Astrocyte of the hippocampus (primary cell): ENCODE results near the gene ANKLE2.

Experiments
- DNase-seq: peaks from one replicate; pipeline ENCODE4 v3.0.0; 2011; ENCODE audit warnings: low read depth, low spot score

The ANKLE2 gene

GRCh38 chr12:132747395-132747794, 14.2 kb downstream of the ANKLE2 start:
- no peak for DNase-seq

GRCh38 chr12:132746613-132747012, 15.0 kb downstream of the ANKLE2 start:
- DNase-seq = no peak

DNA sequence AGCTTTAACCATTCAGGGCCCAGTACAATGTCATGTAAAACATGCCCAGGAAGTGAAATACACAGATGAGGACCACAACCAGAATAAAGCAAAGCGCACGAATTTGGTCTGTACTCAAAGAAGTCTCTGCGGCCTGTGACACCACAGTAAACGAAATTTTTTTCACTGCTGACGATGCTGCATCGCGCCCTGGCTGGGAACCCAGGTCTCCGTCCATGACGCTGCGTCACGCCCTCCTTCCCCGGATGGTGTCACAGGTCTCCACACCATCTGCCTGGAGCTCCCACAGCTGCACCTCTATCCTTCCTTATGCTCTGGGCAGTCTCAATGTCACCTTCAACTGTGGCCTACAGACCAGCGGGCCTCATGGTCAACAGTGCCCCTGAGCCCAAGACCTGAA, 17.8 kb downstream of the ANKLE2 start:
- no peak for DNase-seq

DNA sequence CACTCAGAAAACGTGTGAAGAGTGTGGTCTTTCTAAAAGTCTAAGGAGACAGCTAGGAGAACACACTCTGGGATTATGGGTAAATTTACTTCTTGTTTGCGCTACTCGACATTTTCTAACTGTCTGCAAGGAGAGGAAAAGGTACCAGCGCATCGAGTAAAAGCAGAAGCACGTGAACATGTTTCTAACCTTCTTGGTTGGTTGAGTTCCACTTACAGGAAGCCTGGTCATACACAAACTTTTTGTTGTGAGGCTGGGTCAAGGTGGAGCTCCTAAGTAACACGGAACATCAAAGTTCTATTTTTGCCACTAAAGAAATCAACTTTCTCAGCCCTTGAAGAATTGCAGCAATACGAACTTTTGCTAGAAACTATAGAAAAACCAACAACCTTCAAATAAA, 20.0 kb downstream of the ANKLE2 start:
- no peak for DNase-seq

DNA sequence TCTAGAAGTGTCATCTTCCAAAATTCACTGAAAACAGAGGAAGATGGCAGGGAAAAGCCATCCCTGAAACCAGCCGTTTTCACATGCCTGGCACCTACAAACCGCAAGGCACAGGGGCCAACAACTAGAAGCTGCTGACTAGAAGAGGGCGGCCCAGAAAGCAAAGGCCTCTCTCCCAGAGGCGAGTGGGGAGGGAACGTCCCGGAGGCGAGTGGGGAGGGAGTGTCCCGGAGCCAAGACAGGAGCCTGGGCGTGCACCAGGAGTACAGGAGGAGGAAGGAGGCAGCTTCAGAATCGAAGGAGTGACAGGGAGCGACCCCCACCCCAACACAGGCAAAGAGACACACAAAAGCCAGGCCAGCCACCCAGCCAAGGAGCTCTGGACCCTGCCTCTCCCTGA, 21.0 kb downstream of the ANKLE2 start:
- DNase-seq = no peak

GRCh38 chr12:132740313-132740646, 21.4 kb downstream of the ANKLE2 start:
- no peak for DNase-seq

DNA sequence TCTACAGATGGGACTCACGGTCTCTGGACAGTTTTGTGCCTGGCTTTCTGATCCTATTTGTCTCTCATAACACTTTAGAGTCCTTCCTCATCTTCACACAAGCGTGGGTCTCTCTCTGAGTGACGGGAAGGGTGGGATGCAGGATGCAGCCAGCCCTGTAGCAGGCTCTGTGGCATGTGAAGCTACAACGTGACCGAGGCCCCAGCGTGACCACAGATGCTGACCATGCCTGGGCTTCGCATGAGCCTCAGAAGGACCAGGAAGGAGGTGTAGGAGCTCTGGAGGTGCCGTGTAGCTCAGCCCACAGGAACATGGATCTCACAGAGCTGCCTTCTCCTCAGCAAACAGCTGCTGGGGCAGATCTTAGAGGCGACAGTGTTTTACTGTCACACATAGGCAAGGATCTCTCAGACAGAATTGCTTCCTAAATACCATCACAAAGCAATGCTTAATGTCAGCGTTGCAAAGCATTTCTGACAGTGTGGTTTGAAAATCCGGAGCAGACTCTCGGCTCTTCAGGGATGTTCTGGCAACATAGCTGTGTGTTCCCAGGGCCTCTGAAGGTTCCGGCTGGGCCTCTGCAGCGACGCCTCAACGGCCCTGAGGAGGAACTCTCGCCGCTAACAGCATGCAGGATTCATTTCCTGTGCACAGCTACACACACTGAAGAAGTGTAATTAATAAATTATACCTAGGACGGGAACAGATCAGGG, 21.9 kb downstream of the ANKLE2 start:
- DNase-seq = no peak

DNA sequence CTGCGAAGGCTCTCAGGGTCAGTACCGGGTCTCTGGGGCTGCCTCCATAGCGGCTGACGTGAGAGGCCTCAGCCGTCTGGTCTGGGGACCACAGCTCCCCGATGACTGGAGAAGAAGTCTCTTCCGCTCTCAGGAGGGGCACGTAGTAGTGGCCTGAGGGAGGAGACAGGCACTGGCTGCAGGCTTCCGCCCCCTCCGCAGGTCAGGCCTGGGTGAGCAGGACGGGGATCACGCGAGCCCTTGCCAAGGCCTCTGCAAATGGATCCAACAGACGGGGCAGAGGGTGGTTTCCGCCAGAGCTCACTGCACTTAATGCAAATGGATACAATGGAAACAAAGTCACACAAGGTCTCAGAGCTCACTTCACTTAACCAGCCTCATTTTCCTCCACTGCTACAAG, 24.7 kb downstream of the ANKLE2 start:
- DNase-seq = no peak

GRCh38 chr12:132736378-132736777, 25.3 kb downstream of the ANKLE2 start:
- DNase-seq = no peak

- no peak for DNase-seq
Observed at GRCh38 chr12:132735496-132735895, 26.1 kb downstream of the ANKLE2 start.

GRCh38 chr12:132734206-132734605, 27.4 kb downstream of the ANKLE2 start:
- no peak for DNase-seq

GRCh38 chr12:132731574-132731973, 30.1 kb downstream of the ANKLE2 start:
- no peak for DNase-seq

- no peak for DNase-seq
Observed at GRCh38 chr12:132730353-132730752, 31.3 kb downstream of the ANKLE2 start.

DNA sequence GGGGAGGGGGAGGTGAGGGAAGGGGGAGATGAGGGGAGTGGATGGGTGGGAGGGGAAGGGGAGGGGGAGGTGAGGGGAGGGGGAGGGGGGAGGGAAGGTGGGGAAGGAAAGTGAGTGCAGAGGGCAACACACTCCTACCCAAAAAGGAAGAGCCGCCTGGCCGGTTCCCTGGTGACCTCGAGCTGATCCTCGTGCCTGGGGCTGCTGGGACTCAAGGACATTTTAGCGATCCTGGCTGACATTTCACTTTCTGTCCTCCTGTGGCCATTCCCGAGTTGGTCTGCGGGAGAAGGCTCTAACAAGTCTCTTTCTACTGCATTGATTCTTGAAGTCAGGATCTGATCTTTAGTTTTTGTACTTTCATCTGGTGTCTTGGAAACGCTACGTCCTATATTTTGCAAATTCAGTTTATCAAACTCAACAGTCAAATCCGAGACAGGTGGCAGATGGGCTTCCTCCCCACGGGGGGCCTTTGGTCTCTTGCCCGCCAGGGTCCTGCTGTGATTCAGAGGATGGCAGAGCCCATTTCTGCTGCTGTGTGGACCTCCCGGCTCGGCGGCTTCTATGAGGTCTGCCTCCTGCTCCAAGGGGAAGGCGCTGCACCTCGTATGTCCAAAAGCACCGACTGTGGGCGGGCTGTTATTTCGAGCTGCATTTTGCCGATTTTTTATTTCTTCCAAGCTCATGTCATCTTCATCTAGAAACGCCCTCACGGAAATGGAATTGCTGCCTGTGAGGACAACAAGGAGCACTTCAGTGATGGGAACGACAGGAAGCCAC, 31.9 kb downstream of the ANKLE2 start:
- DNase-seq = no peak

DNA sequence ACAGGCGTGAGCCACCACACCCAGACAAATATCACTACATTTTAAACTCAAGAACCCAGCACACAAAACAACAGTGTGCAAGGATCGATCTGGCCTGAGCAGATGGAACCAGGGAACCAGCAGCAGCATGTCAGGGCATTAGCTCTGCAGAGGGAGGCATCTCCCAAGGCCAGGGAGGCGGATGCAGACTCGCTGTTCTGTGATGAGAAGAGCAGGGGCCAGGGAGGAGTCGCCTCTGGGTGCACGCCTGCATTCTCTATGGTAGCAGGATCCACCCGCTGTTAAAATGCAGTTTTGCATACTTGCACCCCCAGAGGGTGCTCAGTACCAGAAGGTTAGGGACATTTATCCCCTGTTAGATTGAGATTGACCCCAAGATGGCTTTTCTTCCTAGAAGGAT, 33.1 kb downstream of the ANKLE2 start:
- DNase-seq = no peak

- no peak for DNase-seq
Observed at GRCh38 chr12:132727091-132727794, 34.4 kb downstream of the ANKLE2 start.

DNA sequence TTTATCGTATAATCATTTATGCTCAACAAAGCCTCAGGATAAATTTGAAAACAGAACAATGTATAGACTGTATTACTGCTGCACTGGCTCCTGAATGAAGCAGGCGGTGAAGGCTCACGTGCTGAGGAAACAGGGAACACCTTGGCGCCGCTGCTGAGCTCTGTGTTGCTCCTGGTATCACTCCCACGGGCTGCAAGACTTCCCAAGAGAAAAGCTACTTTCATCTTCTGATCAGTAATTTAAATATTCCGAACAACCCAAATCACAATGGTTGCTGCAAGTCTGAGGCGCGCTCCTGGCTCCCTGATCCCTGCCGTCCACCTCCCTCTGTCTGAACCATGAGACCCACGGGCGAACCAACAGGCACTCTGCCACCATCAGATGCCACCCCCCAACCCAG, 35.2 kb downstream of the ANKLE2 start:
- DNase-seq = no peak

GRCh38 chr12:132724506-132725241, 37.0 kb downstream of the ANKLE2 start:
- no peak for DNase-seq

GRCh38 chr12:132723764-132724140, 37.9 kb downstream of the ANKLE2 start:
- peak; percentile 67 for DNase-seq

GRCh38 chr12:132723015-132723763, 38.4 kb downstream of the ANKLE2 start:
- peak; percentile 61 for DNase-seq

GRCh38 chr12:132720606-132721345, 40.9 kb downstream of the ANKLE2 start:
- DNase-seq = no peak
